Astrocyte (in vitro differentiated cells and primary cell): Measurements from ENCODE around the gene GPC3. TPM values are rescaled to one million over a fixed set of nuclear protein-coding genes. Genes with fewer than 3 reads are reported as not detected.
"Not testable (repeated sequence)": the region's sequence is repeated elsewhere in the genome, so short reads cannot be mapped to it uniquely, and the experiment has no call there.

ENCODE experiments used
- DNase-seq: peaks from one replicate; pipeline ENCODE4 v3.0.0-alpha.2; 2010; ENCODE audit warnings: low read depth
- FAIRE-seq: peaks from 2 replicates; lab custom pipeline; 2011; peaks lifted over from hg19 to GRCh38; lab: Jason Lieb, UNC
- H2AFZ ChIP-seq: 2 replicates; pipeline ENCODE4 v1.6.0; 2012; ENCODE audit warnings: low read depth, low read length, inconsistent platforms
- H3K27ac ChIP-seq: 2 replicates; pipeline ENCODE4 v1.5.1; 2011; ENCODE audit warnings: low read depth, low read length, inconsistent platforms
- H3K27me3 ChIP-seq: 2 replicates; pipeline ENCODE4 v1.6.0; 2011; ENCODE audit warnings: low read length, inconsistent platforms; ENCODE audit not compliant: insufficient read depth
- H3K36me3 ChIP-seq: 2 replicates; pipeline ENCODE4 v1.5.1; 2011; ENCODE audit warnings: low read length, inconsistent platforms; ENCODE audit not compliant: insufficient read depth
- H3K4me1 ChIP-seq: 2 replicates; pipeline ENCODE4 v1.5.1; 2011; ENCODE audit warnings: low read length, inconsistent platforms; ENCODE audit not compliant: insufficient read depth
- H3K4me2 ChIP-seq: 2 replicates; pipeline ENCODE4 v1.6.0; 2012; ENCODE audit warnings: low read length, inconsistent platforms
- H3K4me3 ChIP-seq: 2 replicates; pipeline ENCODE4 v1.5.1; 2011; ENCODE audit warnings: low read depth, mild to moderate bottlenecking, low read length, inconsistent platforms; ENCODE audit not compliant: insufficient read depth
- H3K79me2 ChIP-seq: 2 replicates; pipeline ENCODE4 v1.6.0; 2012; ENCODE audit warnings: mild to moderate bottlenecking, low read length, inconsistent platforms; ENCODE audit not compliant: insufficient read depth
- H3K9ac ChIP-seq: 2 replicates; pipeline ENCODE4 v1.6.0; 2012; ENCODE audit warnings: mild to moderate bottlenecking, low read length, inconsistent platforms
- H3K9me3 ChIP-seq: 2 replicates; pipeline ENCODE4 v1.5.1; 2012; ENCODE audit warnings: low read depth, mild to moderate bottlenecking, low read length, inconsistent platforms; ENCODE audit not compliant: insufficient read depth
- H4K20me1 ChIP-seq: 2 replicates; pipeline ENCODE4 v1.6.0; 2012; ENCODE audit warnings: low read length, inconsistent platforms; ENCODE audit not compliant: insufficient read depth
- H3K27ac Mint-ChIP-seq: one replicate; pipeline ENCODE4 v1.8.0; 2021; ENCODE audit warnings: mild to moderate bottlenecking, mixed read lengths; ENCODE audit not compliant: unreplicated experiment
- H3K27me3 Mint-ChIP-seq: one replicate; pipeline ENCODE4 v1.8.0; 2021; ENCODE audit warnings: low read depth, mixed read lengths; ENCODE audit not compliant: unreplicated experiment
- H3K36me3 Mint-ChIP-seq: one replicate; pipeline ENCODE4 v1.8.0; 2021; ENCODE audit warnings: low read depth, mixed read lengths; ENCODE audit not compliant: unreplicated experiment
- H3K4me1 Mint-ChIP-seq: one replicate; pipeline ENCODE4 v1.8.0; 2021; ENCODE audit warnings: low read depth, mixed read lengths; ENCODE audit not compliant: unreplicated experiment
- H3K4me3 Mint-ChIP-seq: one replicate; pipeline ENCODE4 v1.8.0; 2021; ENCODE audit warnings: mild to moderate bottlenecking, moderate library complexity, mixed read lengths; ENCODE audit not compliant: unreplicated experiment
- H3K9me3 Mint-ChIP-seq: one replicate; pipeline ENCODE4 v1.8.0; 2021; ENCODE audit warnings: mild to moderate bottlenecking, mixed read lengths; ENCODE audit not compliant: unreplicated experiment
- CTCF ChIP-seq: IDR thresholded peaks from 2 replicates; pipeline ENCODE4 v1.5.1; 2011; ENCODE audit warnings: low read depth, mild to moderate bottlenecking, inconsistent platforms, low read length, moderate library complexity; ENCODE audit not compliant: insufficient read depth
- EZH2 ChIP-seq: IDR thresholded peaks from 2 replicates; pipeline ENCODE4 v1.6.1; 2012; ENCODE audit warnings: mild to moderate bottlenecking, low read length, inconsistent platforms; ENCODE audit not compliant: insufficient read depth
- total RNA-seq: library from RNA; stranded (reverse); gene quantifications from 2 replicates; pipeline ENCODE4 v1.2.1, GENCODE V29; 2021

The GPC3 gene
- total RNA-seq, 1 donor from 2014 or later: 8.2 TPM

- Histone ChIP-seq H3K4me3 (no peak overlapping the region), H3K9ac (no peak overlapping the region), H3K9me3 (no peaks in the 10 kb centered on the region), H3K4me2 (no peak overlapping the region), H3K36me3 (no peaks in the 10 kb centered on the region), H3K27ac (no peak overlapping the region), H3K79me2 (no peaks in the 10 kb centered on the region), H4K20me1 (no peaks in the 10 kb centered on the region), H3K27me3 (no peaks in the 10 kb centered on the region), H3K4me1 (no peaks in the 10 kb centered on the region), H2AFZ (no peak overlapping the region)
- no peak for FAIRE-seq
- TF ChIP-seq EZH2 (no peak), CTCF (no peak)
- no peaks in the 10 kb centered on the region for H3K27me3 Mint-ChIP-seq
- H3K4me1 Mint-ChIP-seq: peaks cover 5% of the 10 kb centered on the region
- no peak overlapping the region for H3K27ac Mint-ChIP-seq
- H3K9me3 Mint-ChIP-seq: peaks cover 2% of the 10 kb centered on the region
- H3K36me3 Mint-ChIP-seq: no peaks in the 10 kb centered on the region
- H3K4me3 Mint-ChIP-seq: no peak overlapping the region
- no peak for DNase-seq
Measured at GRCh38 chrX:133627673-133628072, 357.7 kb downstream of the GPC3 start.

GRCh38 chrX:133621384-133621783, 364.0 kb downstream of the GPC3 start:
- H3K9me3 ChIP-seq, H3K4me2 ChIP-seq, FAIRE-seq, H3K9ac ChIP-seq, H3K27me3 ChIP-seq, DNase-seq, H3K79me2 ChIP-seq, H4K20me1 ChIP-seq, H3K27me3 Mint-ChIP-seq, H3K4me3 Mint-ChIP-seq, H3K36me3 ChIP-seq, H3K9me3 Mint-ChIP-seq, H3K27ac ChIP-seq, H3K4me1 Mint-ChIP-seq, H3K4me1 ChIP-seq, H3K4me3 ChIP-seq, H3K27ac Mint-ChIP-seq, H2AFZ ChIP-seq, H3K36me3 Mint-ChIP-seq: not testable (repeated sequence)

GRCh38 chrX:133611676-133612075, 373.7 kb downstream of the GPC3 start:
- no peak for FAIRE-seq
- Histone ChIP-seq H2AFZ (no peak overlapping the region), H3K4me3 (no peak overlapping the region), H3K36me3 (no peaks in the 10 kb centered on the region), H3K27ac (no peak overlapping the region), H3K4me1 (peaks cover 4% of the 10 kb centered on the region), H3K27me3 (no peaks in the 10 kb centered on the region), H3K4me2 (no peak overlapping the region), H3K79me2 (no peaks in the 10 kb centered on the region), H4K20me1 (no peaks in the 10 kb centered on the region), H3K9ac (no peak overlapping the region), H3K9me3 (no peaks in the 10 kb centered on the region)
- peaks cover 9% of the 10 kb centered on the region for H3K4me1 Mint-ChIP-seq
- no peak overlapping the region for H3K27ac Mint-ChIP-seq
- no peaks in the 10 kb centered on the region for H3K36me3 Mint-ChIP-seq
- H3K27me3 Mint-ChIP-seq: no peaks in the 10 kb centered on the region
- no peak for TF ChIP-seq EZH2
- TF ChIP-seq CTCF: no peak
- DNase-seq: no peak
- H3K4me3 Mint-ChIP-seq: no peak overlapping the region
- peaks cover 4% of the 10 kb centered on the region for H3K9me3 Mint-ChIP-seq
